NCI-H1694 treated with DMSO at 0.1 percent for 48 hours (cell line): ENCODE data around the gene HRH4.

Experiments used
- DNase-seq: peaks from one replicate; lab custom pipeline; 2025; lab: John Stamatoyannopoulos, UW

Gene HRH4

DNA sequence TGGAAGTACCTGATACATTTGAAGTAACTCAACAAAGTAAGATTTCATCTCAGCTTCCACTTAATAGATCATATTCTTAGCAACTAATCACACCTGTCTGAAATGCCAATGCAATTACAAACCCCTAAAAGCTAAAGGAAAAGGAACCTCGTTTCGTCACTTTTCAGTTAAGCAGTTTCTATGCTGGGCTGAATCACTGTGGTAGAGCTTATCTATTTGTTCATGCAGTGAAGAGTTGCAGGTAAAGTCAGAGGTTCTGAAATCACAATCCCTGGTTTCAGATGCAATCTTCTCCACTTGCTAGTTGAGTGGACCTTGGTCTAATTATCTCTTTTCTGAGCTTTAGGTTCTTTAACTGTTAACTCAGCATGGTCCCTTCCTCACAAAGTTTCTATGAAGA is 6.3 kb downstream of the HRH4 start:
- no peak for DNase-seq

GRCh38 chr18:24470022-24470618 is 9.7 kb downstream of the HRH4 start:
- DNase-seq = no peak

- no peak for DNase-seq
These were observed 10.4 kb downstream of the HRH4 start for GRCh38 chr18:24470805-24471204.

GRCh38 chr18:24472591-24472990 is 12.2 kb downstream of the HRH4 start:
- DNase-seq = no peak

- no peak for DNase-seq
These were observed 14.0 kb downstream of the HRH4 start for GRCh38 chr18:24474406-24474805.

- DNase-seq = no peak
These were observed 15.6 kb downstream of the HRH4 start for GRCh38 chr18:24475926-24476589.

DNA sequence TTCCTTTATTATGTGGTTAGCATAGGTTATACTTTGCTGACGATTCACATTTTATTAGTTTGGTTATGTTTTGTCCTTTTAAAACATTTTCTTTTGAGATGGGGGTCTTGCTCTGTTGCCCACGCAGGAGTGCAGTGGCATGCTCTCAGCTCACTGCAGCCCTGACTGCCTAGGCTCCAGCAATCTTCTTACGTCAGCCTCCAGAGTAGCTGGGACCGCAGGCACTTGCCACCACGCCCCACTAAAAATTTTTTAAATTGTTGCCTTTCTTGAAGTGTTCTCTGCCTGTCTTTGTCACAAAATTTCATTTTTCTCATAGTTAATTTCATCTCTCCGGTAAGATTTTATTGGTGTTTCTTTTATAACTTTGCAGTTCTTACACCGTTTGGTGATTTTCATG is 18.9 kb downstream of the HRH4 start:
- DNase-seq = no peak

DNA sequence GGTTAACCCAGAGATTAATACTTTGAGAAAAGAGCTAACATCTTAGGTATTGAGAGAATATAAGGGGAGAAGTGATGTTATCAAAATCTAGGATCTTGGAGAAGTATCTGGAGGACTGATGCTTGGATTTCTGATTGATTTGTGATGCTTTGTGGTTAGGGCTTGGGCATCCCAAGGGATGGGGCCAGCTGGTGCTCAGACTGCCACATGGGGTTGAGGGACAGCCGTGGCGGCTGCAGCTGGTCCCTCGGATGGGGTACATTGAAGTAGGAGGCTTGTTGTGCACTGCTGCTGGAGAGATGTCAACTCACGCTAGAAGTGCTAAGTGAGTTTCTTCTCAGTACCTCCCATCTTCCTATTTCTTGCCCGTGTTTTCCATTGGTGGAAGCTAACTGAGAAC is 22.4 kb downstream of the HRH4 start:
- no peak for DNase-seq

DNA sequence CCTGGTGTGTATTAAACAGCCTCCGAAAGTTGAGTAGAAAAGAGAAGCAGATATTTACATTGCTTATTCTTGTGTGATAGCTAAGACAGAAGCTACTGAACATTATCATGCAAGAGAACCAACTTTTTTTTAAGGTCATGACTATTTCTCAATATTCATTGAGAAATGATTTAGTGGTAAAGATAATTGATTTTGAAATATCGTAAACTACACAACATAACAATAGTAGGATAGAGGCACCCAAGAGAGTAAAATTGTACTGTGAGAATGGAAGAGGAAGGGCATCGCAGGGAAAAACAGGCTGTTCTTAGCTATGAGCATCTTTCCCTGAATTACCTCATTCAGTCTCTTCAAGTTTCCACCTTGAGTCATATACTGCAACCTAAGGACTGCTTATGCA is 25.2 kb downstream of the HRH4 start:
- no peak for DNase-seq

DNA sequence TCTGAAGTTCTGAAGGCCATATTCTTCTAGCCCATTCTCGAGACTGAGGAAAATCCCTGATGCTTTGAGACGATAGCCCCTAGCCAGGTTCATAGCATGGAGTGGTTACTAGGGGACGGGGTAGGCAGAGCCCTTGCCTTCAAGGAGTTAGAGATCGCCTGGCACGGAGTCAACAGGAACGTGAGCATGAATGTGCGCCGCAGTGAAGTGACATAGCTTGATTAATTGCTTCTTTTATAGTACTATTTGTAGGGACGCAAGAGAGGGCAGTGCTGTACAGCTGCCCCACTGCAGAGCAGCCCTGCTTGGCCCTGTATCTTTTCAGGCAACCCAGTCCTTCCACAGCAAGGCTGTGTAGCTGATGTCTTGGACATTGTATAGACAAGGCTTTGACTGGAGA is 26.2 kb downstream of the HRH4 start:
- no peak for DNase-seq

GRCh38 chr18:24488824-24489493 is 28.5 kb downstream of the HRH4 start:
- DNase-seq = peak; percentile 47

DNA sequence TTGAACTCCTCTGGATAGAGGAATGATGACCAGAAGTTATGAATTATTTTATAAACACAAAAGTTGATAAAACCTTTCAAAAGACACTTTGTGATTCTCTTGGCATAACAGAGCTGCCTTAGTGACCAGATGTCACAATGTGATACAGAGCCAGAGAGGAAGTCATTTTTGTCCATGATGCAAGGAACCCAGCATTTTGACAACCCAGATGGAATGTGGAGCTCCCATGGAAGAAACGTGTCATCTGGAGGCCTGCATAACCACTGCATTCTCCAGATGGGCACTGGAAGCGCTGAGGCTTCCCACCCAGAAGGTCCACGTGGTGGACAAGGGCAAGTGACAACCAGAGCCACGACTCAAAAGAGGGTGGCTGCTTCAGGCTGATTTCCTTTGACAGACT is 30.1 kb downstream of the HRH4 start:
- no peak for DNase-seq

DNA sequence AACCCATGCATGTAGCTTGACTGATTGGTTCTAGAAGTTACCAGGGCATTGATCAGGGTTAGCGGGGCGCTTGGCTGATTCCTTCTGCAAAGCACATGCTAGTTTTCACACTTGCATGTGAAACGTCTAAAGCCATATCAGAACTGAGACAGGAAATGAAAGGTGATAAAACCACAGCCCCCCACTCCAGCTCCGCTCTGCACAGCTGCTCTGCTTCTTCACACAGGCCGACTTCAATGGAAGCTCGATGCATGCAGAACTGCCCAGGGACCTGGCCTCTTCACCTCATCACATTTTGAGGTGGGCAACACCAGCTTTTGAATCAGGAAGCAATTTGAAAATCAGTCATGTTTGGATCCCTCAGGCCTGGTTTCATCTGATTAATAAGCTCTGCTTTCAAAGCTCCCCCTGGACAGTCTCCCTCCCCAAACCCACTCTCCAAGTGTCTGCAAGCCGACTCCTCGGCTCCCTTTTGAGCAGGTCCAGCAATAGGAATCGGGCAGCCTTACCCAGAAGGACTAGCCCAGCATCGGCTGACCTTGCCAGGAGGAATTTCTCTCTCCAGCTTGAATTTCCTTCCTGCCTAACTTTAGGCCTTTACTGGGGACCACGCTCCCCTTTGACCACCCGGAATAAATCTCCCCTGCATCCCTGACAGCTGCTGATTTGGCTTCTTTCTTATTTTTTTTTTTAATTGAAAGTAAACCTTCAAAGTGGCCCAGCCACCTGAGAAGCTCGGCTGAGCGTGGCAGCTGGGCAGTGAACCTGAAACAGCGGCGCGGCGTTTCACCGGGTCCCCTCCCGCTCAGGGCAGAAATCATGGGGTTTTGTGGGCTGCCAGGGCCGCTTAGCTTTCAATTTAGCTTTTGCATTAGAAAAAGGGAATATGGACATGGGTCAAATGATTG is 31.7 kb downstream of the HRH4 start:
- no peak for DNase-seq

GRCh38 chr18:24494586-24494985 is 34.1 kb downstream of the HRH4 start:
- DNase-seq = no peak

DNA sequence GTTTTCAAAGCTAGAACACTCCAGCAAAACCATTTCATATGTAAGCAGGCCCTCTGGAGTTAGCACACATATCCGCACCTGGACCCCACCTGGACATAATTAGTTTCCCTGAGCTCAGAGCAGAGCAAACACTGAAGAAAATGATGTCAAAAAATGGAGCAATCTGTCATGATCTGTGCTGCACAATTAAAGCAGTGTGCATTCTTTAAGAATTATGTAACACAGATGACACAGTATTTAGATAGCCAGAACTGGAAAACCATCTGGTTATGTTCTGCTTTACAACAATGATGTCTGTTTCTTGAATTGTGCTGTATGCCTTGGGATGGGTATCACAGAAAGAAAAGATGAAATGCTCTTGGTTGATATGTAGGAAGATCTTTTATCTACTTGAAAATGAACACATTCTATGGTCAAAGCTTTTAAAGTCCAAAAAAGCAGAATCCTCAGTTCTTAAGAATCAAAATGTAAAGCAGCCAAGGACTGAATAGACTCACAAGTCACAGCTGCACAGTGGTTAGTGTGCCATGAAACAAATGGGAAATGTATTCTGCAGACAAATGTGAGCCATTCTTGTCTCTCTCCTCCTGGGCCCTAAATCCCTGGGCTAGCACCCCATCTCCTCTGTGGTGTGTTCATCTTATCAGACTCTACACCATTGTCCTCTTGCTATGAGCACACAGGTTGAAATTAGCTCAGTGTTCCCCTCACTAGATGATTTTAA is 36.8 kb downstream of the HRH4 start:
- DNase-seq = peak; percentile 71

DNA sequence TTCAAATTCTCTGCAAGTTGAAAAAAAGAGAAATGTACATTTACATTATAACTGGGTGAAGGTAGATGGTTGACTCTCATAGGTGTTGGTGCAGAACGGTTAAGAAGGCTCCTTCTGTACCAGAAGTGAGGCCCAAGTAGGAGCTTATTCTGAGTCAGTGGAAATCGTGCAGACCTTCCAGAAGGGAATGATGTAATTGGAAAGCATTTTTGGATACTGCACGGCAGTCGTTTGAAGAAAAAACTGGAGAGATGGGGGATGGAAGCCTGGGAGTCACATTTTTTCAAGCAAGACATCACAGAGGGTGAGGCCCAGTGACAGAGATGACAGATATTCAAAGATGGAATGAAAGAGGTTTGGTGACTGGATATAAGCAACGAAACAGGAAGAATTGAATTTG is 39.4 kb downstream of the HRH4 start:
- no peak for DNase-seq

DNA sequence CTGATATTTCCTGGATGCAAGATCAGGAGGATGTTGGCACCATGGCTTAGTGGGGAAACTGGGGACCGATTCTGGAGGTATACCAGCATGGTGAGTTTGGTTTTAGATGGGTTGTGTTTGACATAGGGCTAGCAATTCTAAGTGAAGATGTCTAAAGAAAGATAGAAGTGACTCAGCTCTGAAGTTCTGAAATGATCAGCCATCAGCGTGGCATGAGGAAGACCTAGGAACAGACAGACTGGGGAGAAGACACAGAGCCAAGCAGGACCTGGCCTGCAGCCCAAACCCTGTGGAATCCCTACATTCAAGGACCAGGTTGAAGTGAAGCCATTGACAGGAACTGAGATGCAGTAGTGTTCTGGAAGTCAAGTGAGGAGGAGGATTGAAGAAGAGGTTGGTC is 39.8 kb downstream of the HRH4 start:
- DNase-seq = no peak

- no peak for DNase-seq
These were observed 40.3 kb downstream of the HRH4 start for GRCh38 chr18:24500766-24501165.

DNA sequence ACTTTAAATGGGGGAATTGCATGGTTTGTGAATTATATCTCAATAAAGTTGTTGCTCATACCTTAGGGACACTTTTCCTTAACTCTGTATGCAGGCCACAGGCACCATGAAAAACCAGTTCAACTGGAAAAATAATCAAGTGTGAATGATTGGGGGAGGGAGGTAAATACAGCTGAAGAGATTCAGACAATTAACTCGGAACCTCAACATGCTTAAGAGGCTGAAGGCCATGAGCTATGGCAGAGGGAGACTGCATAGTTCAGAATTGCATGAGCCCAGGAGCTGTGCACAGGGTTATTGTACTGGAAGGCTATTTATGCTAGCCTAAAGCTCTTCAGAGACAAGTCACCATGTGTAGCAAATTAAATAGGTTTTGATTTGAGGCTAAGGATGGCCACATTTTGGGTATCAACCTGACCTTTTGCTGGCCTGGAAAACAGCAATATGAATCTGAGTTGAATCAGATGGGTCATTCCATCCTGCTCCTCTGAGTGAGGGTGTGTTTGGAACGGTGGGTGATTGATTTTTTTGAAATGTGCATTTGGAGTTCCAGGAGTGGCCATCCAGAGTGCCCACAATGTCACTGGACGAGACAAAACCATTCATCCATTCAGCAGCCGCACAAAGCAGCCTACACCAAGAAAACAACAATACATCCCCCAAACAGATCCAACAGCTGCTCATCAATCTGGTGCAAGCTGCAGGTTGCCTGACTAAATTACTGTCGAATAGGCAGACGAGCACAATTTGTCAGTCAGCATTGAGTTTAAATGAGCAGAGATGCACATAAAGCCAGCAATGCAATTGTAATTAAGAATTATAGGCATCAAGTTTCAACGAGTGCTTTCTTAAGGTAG is 42.5 kb downstream of the HRH4 start:
- peak; percentile 49 for DNase-seq

DNA sequence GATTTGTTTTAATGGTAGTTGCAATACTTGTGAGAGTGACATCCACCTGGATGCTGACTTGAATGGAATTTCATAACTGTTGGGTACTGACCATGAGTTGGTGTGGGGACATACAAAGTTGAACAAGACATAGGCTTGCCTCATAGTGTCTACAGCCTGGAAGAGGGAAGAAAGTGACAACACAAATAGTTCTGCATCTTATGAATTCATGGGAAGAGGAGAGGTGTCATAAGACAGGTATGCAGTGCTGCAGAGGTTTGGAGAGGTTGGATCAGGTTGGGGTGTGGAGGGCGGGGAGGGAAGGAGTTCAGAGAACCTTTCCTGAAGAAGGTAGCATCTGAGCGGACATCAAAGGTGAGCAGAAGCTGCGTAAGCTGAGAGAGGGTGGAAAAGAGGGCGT is 44.0 kb downstream of the HRH4 start:
- no peak for DNase-seq

- no peak for DNase-seq
These were observed 45.7 kb downstream of the HRH4 start for GRCh38 chr18:24506175-24506574.
